IMR-90 (cell line): Measurements from ENCODE around the gene PLP1. TPM values are rescaled to one million over a fixed set of nuclear protein-coding genes. Genes with fewer than 3 reads are reported as not detected.

Experiments
- ATAC-seq: fragments of 200-7000 bp; cut with Tn5 transposase; 2 replicates; pipeline ENCODE4 v1.9.1; 2020; ENCODE audit warnings: low read depth, mild to moderate bottlenecking, moderate library complexity
- BruUV-seq: library from RNA; stranded (reverse); fragments of 400-500 nt; replicated peaks from 2 replicates; lab custom pipeline; 2021; lab: Mats Ljungman, UMichigan
- CTCF ChIA-PET: fragments of 300-600 bp; formaldehyde crosslinking; extraction: SDS; loops from one replicate; lab custom pipeline; 2021; ENCODE audit warnings: antibody characterized with exemption; lab: Yijun Ruan, JAX
- POLR2A ChIA-PET: fragments of 300-600 bp; sonication (Branson Sonifier 250); formaldehyde crosslinking; loops from one replicate; lab custom pipeline; 2022; ENCODE audit warnings: antibody characterized with exemption; ENCODE audit not compliant: unreplicated experiment; lab: Charles Lee
- DNase-seq: peaks from one replicate; pipeline ENCODE4 v3.0.0; 2013
- H2AFZ ChIP-seq: replicated peaks from 2 replicates; pipeline ENCODE3; 2013; ENCODE audit warnings: low read length, mild to moderate bottlenecking; ENCODE audit not compliant: poor library complexity
- H2AK5ac ChIP-seq: 2 replicates; pipeline ENCODE4 v1.6.1; 2013; ENCODE audit warnings: low read depth, low read length, inconsistent platforms
- H2AK9ac ChIP-seq: replicated peaks from 2 replicates; pipeline ENCODE3; 2013; ENCODE audit warnings: mild to moderate bottlenecking, low read depth, low read length, moderate library complexity; ENCODE audit not compliant: poor library complexity
- H2BK120ac ChIP-seq: 2 replicates; pipeline ENCODE4 v1.6.1; 2013; ENCODE audit warnings: low read depth, low read length, inconsistent platforms
- H2BK15ac ChIP-seq: 3 replicates; pipeline ENCODE4 v1.6.1; 2013; ENCODE audit warnings: low read depth, low read length, inconsistent platforms
- H2BK20ac ChIP-seq: 2 replicates; pipeline ENCODE4 v1.6.1; 2013; ENCODE audit warnings: low read depth, mild to moderate bottlenecking, inconsistent platforms, low read length, moderate library complexity
- H2BK5ac ChIP-seq: 2 replicates; pipeline ENCODE4 v1.6.1; 2013; ENCODE audit warnings: mild to moderate bottlenecking, low read depth, low read length, inconsistent platforms; ENCODE audit not compliant: poor library complexity, severe bottlenecking
- H3K14ac ChIP-seq: replicated peaks from 2 replicates; pipeline ENCODE4 v1.6.1; 2013; ENCODE audit warnings: low read depth, low read length, inconsistent platforms
- H3K18ac ChIP-seq: 2 replicates; pipeline ENCODE4 v1.6.1; 2013; ENCODE audit warnings: low read depth, low read length, control low read depth
- H3K23ac ChIP-seq: 2 replicates; pipeline ENCODE4 v1.6.1; 2013; ENCODE audit warnings: low read depth, low read length, inconsistent platforms
- H3K27ac ChIP-seq: 2 replicates; pipeline ENCODE4 v1.5.1; 2013; ENCODE audit warnings: mild to moderate bottlenecking, control low read depth, low read length; ENCODE audit not compliant: insufficient read depth
- H3K27me3 ChIP-seq: 2 replicates; pipeline ENCODE4 v1.6.1; 2013; ENCODE audit warnings: low read length; ENCODE audit not compliant: control insufficient read depth, insufficient read depth
- H3K36me3 ChIP-seq: 2 replicates; pipeline ENCODE4 v1.6.1; 2013; ENCODE audit warnings: low read length, mixed read lengths; ENCODE audit not compliant: control insufficient read depth, insufficient read depth
- H3K4ac ChIP-seq: 2 replicates; pipeline ENCODE4 v1.6.1; 2013; ENCODE audit warnings: low read depth, low read length, inconsistent platforms
- H3K4me1 ChIP-seq: 2 replicates; pipeline ENCODE4 v1.6.1; 2013; ENCODE audit warnings: low read length, mixed read lengths; ENCODE audit not compliant: control insufficient read depth, insufficient read depth
- H3K4me2 ChIP-seq: 2 replicates; pipeline ENCODE4 v1.6.1; 2013; ENCODE audit warnings: low read depth, mild to moderate bottlenecking, control low read depth, low read length, moderate library complexity
- H3K4me3 ChIP-seq: 2 replicates; pipeline ENCODE4 v1.5.1; 2013; ENCODE audit warnings: low read depth, mild to moderate bottlenecking, control low read depth, low read length, moderate library complexity; ENCODE audit not compliant: insufficient read depth
- H3K56ac ChIP-seq: 2 replicates; pipeline ENCODE4 v1.6.1; 2013; ENCODE audit warnings: low read length, inconsistent platforms; ENCODE audit not compliant: insufficient read depth; ENCODE audit errors: extremely low read depth
- H3K79me1 ChIP-seq, 2 experiments: 2 replicates each; pipeline ENCODE4 v1.6.1; 2013; ENCODE audit warnings: low read length in 2 of 2, inconsistent platforms in 1 of 2, low read depth in 1 of 2
- H3K9ac ChIP-seq: 2 replicates; pipeline ENCODE4 v1.6.1; 2013; ENCODE audit warnings: low read depth, low read length, control low read depth
- H3K9me1 ChIP-seq: 2 replicates; pipeline ENCODE4 v1.6.1; 2013; ENCODE audit warnings: low read length, inconsistent platforms; ENCODE audit not compliant: insufficient read depth
- H3K9me3 ChIP-seq: 2 replicates; pipeline ENCODE4 v1.6.1; 2013; ENCODE audit warnings: low read length; ENCODE audit not compliant: control insufficient read depth, insufficient read depth
- H4K20me1 ChIP-seq: 2 replicates; pipeline ENCODE4 v1.6.1; 2013; ENCODE audit warnings: low read length, inconsistent platforms; ENCODE audit not compliant: insufficient read depth
- H4K5ac ChIP-seq: 2 replicates; pipeline ENCODE4 v1.6.1; 2013; ENCODE audit warnings: mild to moderate bottlenecking, low read depth, low read length, control low read depth
- H4K8ac ChIP-seq, 2 experiments: 2 replicates each; pipeline ENCODE4 v1.6.1; 2013; ENCODE audit warnings: low read depth in 2 of 2, low read length in 2 of 2, control low read depth in 1 of 2, inconsistent platforms in 1 of 2
- H4K91ac ChIP-seq: 2 replicates; pipeline ENCODE4 v1.6.1; 2013; ENCODE audit warnings: low read depth, low read length, inconsistent platforms; ENCODE audit not compliant: insufficient read depth
- CTCF ChIP-seq: conservative IDR thresholded peaks from 2 replicates; pipeline ENCODE4 v1.5.1; 2012; ENCODE audit warnings: mild to moderate bottlenecking, low read depth, low read length, improper control_type of control experiment
- MAFK ChIP-seq: IDR thresholded peaks from 2 replicates; pipeline ENCODE4 v1.6.1; 2012; ENCODE audit warnings: low read depth, low read length, improper control_type of control experiment
- MAZ ChIP-seq: IDR thresholded peaks from 2 replicates; pipeline ENCODE4 v1.6.1; 2012; ENCODE audit warnings: low read depth, mild to moderate bottlenecking, low read length, improper control_type of control experiment, moderate library complexity, borderline replicate concordance
- NFE2L2 ChIP-seq: fragments of 150-350 bp; IDR thresholded peaks from 2 replicates; pipeline ENCODE4 v1.6.1; 2016; ENCODE audit warnings: low read depth, mild to moderate bottlenecking, low read length
- POLR2A ChIP-seq: IDR thresholded peaks from 2 replicates; pipeline ENCODE4 v1.6.1; 2012; ENCODE audit warnings: mild to moderate bottlenecking, low read depth, low read length
- RFX5 ChIP-seq: IDR thresholded peaks from 2 replicates; pipeline ENCODE4 v1.8.0; 2012; ENCODE audit warnings: low read depth, mild to moderate bottlenecking, low read length, moderate library complexity
- SMC3 ChIP-seq: fragments of 150-350 bp; IDR thresholded peaks from 2 replicates; pipeline ENCODE4 v1.6.1; 2016; ENCODE audit warnings: low read depth, mild to moderate bottlenecking, antibody characterized with exemption, low read length, moderate library complexity
- WGBS, 2 experiments: methylation state at CpG; one replicate each; pipeline versions ENCODE4 v1.1.5 to v1.1.7; 2013; ENCODE audit warnings: missing lambda C conversion rate in 2 of 2; ENCODE audit not compliant: insufficient read length in 1 of 2; ENCODE audit errors: extremely low coverage in 2 of 2; 5-methylcytosine and 5-hydroxymethylcytosine counted together
- dilution Hi-C: fragments of 300-500 bp; cut with HindIII; formaldehyde crosslinking; loops from one replicate; pipeline ENCODE4 v1.14.3; 2018; ENCODE audit warnings: low sequenced_read_pairs; ENCODE audit not compliant: unreplicated experiment
- in situ Hi-C: fragments of 300-500 bp; cut with MboI; formaldehyde crosslinking; loops from 3 replicates; pipeline ENCODE4 v1.14.3; 2019; ENCODE audit warnings: low sequenced_read_pairs, inconsistent platforms, mixed read lengths
- intact Hi-C: fragments of 100-400 bp; cut with micrococcal nuclease; formaldehyde crosslinking; loops from 2 replicates; pipeline ENCODE4 v1.10.0; 2022
- polyA plus RNA-seq, 3 experiments: library from polyadenylated mRNA; depleted of rRNA; stranded (reverse); fragments of >200 nt; gene quantifications; 2 replicates each; pipeline ENCODE4 v1.2.3, GENCODE V29; 2012; ENCODE audit warnings: low replicate concordance in 1 of 3
- total RNA-seq: library from RNA; depleted of rRNA; stranded (reverse); fragments of >200 nt; gene quantifications from 2 replicates; pipeline ENCODE4 v1.2.3, GENCODE V29; 2012

The PLP1 gene
- total and polyA plus RNA-seq, 2 of the 4 experiments (the other 2 are of a cell fraction): 0.18 to 0.62 TPM

- BruUV-seq: no TSS peak
Observed at GRCh38 chrX:103781706-103782105, 5.1 kb downstream of the PLP1 start.

More at GRCh38 chrX:103781706-103782105, 5.1 kb downstream of the PLP1 start:
- TF ChIP-seq POLR2A: no peak
- TF ChIP-seq NFE2L2: no peak
- no peak for TF ChIP-seq SMC3
- no peak for TF ChIP-seq CTCF
- no peak for TF ChIP-seq MAZ
- no peak for TF ChIP-seq MAFK
- TF ChIP-seq RFX5: no peak
- dilution Hi-C loops: no loop called here
- no peak overlapping the region for H2AFZ ChIP-seq
- no peak overlapping the region for H4K91ac ChIP-seq
- no peak overlapping the region for H4K5ac ChIP-seq
- no peaks in the 10 kb centered on the region for H3K9me3 ChIP-seq
- H3K4me1 ChIP-seq: no peaks in the 10 kb centered on the region
- CTCF ChIA-PET: no interaction called here
- no peak overlapping the region for H3K23ac ChIP-seq
- no peak overlapping the region for H2BK5ac ChIP-seq
- no peak for DNase-seq
- H2BK15ac ChIP-seq: no peak overlapping the region
- H3K9ac ChIP-seq: no peak overlapping the region
- POLR2A ChIA-PET: no interaction called here
- no peak overlapping the region for H2BK120ac ChIP-seq
- no peaks in the 10 kb centered on the region for H3K79me1 ChIP-seq
- H3K4ac ChIP-seq: no peak overlapping the region
- no peak overlapping the region for H3K14ac ChIP-seq
- H4K20me1 ChIP-seq: no peaks in the 10 kb centered on the region
- no peak overlapping the region for H2AK5ac ChIP-seq
- H2AK9ac ChIP-seq: no peak overlapping the region
- H3K4me3 ChIP-seq: no peak overlapping the region
- no peak overlapping the region for H3K27ac ChIP-seq
- H3K56ac ChIP-seq: no peak overlapping the region
- H4K8ac ChIP-seq: no peak overlapping the region
- no peak overlapping the region for H3K4me2 ChIP-seq
- no peak for ATAC-seq
- intact Hi-C loops: no loop called here
- H3K36me3 ChIP-seq: no peaks in the 10 kb centered on the region
- in situ Hi-C loops: no loop called here
- no CpG with 5 or more reads among the region's 1 CpG for WGBS, 2 experiments
- no peak overlapping the region for H3K18ac ChIP-seq
- H3K27me3 ChIP-seq: peaks cover 31% of the 10 kb centered on the region
- H2BK20ac ChIP-seq: no peak overlapping the region
- H3K9me1 ChIP-seq: no peaks in the 10 kb centered on the region
